ENCODE data around the gene ZNF439.
"Not testable (repeated sequence)": the region's sequence is repeated elsewhere in the genome, so short reads cannot be mapped to it uniquely, and the experiment has no call there.

Gene ZNF439

GRCh38 chr19:11868188-11868587, 19.7 kb downstream of the ZNF439 start:
- DNase-seq (ENCODE audit: low read depth), result no peak

DNA sequence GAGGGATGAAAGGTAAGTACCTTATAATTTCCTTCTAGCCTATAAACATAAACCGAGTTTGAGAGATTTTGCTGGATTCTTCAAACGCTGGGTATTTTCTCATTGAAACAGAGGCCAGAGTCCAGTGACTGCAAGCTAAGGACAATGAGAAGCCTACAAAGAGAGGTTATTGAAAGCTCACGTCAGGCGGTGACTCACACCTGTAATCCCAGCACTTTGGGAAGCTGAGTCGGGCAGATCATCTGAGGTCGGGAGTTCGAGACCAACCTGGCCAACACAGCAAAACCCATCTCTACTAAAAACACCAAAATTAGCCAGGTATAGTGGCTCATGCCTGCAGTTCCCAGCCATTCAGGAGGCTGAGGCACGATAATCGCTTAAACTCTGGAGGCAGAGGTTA, 24.1 kb downstream of the ZNF439 start:
- no peak for DNase-seq (ENCODE audit: low read depth)

- DNase-seq (ENCODE audit: low read depth), result no peak
Observed at GRCh38 chr19:11873762-11874161, 25.2 kb downstream of the ZNF439 start.

DNA sequence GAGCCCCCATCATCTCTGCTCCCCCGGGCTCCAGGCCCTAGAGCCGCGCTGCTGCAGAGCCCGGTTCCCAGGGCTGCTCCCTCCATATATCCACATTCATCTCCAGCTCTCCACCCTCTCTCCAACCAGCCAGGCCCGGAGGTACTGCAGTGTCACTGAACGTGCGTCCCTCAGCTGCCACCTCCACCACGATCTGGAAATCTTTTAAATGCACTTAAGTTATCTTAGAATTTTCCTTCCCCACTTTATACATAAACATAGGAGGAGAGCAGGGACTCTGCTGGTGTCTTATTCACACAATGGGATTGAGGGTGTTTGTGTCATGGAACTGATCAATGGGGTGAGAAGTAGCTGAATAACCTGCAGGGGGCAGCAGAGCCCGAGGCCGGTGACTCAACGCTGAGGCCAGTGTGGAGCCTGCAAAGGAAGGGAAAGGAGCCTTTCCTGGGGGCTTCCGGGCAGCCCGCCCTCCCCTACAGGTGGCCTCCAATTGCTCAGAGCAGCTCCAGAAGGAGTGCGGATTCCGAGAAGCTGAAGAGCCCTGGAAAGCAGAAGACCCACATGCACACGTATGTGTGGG, 31.3 kb downstream of the ZNF439 start:
- DNase-seq (ENCODE audit: low read depth), result peak; percentile 23

DNA sequence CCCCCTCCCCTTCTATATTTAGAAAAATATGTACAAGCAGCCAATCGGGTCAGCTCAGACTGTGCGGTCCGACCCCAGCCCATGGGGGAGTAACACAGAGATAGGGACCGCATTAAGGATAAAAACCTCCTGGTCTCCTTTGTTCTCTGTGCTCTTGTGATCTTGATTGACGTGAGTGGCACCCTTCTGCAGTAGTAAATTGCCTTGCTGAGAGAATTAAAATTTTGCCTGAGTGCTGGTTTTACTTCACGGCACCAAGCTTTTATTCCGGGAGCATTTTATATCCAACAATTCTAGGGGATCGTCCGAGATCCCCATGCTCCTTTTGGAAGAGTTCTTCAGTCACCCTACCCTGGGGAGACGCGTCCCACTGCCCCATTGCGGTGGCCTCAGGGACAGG, 32.1 kb downstream of the ZNF439 start:
- DNase-seq (ENCODE audit: low read depth), result no peak

DNA sequence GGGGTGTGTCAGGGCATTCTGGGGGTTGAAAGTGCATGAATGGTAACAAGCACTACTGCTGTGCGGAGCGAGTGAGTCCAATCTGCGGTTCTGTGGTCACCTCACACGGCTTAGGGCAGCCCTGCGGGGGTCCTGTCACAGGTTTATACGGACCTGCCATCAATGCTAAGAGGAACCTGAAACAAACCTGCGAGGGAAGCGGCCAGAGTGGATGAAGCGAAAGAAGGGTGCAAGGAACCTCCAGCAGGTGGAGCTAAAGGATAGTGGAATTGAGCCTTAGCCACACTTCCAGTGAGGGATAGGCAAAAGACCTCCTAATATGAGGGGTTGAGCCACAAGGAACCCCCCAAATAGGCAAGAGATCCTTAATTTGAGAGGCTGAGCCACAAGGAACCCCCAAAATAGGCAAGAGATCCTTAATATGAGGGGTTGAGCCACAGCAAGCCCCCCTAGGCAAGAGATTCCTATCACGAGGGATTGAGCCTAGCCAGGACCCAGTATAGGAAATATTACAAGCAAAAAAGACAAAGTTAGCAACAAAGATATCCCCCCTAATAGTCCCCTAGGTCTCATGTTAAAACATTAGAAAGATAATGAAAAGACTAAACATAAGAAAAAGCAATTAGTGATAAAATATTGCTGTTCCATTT, 32.8 kb downstream of the ZNF439 start:
- DNase-seq (ENCODE audit: low read depth), result peak; percentile 6

- no peak for DNase-seq (ENCODE audit: low read depth)
Observed at GRCh38 chr19:11882606-11883005, 34.1 kb downstream of the ZNF439 start.

DNA sequence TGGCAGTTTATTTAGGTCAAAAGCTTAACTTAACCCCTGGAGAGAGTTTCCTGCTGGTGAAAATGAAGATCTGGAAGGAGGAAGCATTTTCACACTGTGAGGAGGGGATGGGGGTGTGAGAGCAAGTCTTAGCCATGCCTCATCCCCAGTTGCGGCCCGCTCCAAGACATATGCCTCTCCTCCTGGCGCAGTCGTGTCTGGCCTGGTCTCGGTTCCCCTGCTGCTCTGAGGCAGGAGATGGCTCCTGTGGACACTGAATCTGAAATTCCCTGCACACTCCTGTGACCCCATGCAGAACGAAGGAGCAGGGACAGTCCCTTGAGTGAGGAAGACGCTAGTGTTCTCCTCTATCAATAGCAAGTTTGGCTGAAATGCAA, 38.7 kb downstream of the ZNF439 start:
- DNase-seq (ENCODE audit: low read depth), result no peak

DNA sequence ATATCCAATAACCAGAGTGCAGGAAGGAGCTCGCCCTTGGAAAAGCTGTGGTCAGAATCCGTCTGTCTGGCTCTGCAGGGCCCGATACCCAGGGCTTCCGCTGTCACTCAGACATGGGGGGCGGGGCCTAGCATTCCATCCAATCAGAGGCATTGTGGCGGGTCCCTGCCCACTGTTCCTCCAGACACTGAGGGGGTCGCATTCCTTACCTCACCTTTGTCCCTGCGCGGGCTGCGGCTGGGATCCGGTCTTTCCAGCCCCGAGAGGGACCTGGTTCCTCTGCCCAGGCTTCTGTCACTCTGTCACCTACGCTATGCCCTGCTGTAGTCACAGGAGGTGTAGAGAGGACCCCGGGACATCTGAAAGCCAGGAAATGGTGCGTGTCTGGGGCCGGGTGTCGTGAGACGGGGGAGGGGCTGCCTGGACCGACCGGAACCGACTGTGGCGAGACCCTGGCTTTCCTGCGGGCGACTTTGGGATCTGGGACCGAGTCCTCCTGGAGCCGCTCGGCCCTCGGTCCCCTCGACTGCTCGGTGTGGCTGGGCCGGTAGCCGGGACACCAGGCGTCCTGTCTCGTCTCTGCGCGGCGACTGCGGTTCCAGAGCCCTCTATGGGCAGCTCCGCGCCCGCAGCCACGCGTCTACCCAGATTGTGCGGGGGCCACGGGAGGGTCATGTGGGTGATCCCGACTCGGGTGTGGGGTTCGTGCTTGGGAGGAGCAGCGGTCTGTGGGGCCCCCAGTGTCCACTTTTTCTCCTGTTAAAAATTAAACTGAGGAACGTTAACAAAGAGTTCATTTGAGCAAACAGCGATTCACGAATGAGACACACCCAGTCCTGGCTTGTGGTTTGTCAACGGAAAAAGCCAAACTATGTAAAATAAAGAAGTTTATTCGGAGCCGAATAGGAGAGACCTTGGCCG, 39.3 kb downstream of the ZNF439 start, which contains the start of gene ZNF69:
Gene ZNF69, plus strand, starts transcription at position 172 of the 921 bp plus-strand sequence. Its CDS starts 142 bp downstream, at position 314.
- peak; percentile 38 for DNase-seq (ENCODE audit: low read depth)

- not testable (repeated sequence) for DNase-seq (ENCODE audit: low read depth)
Observed at GRCh38 chr19:11889901-11890300, 41.4 kb downstream of the ZNF439 start.

GRCh38 chr19:11890634-11891033, 42.1 kb downstream of the ZNF439 start:
- no peak for DNase-seq (ENCODE audit: low read depth)

GRCh38 chr19:11894851-11895250, 46.3 kb downstream of the ZNF439 start:
- DNase-seq (ENCODE audit: low read depth), result no peak

DNA sequence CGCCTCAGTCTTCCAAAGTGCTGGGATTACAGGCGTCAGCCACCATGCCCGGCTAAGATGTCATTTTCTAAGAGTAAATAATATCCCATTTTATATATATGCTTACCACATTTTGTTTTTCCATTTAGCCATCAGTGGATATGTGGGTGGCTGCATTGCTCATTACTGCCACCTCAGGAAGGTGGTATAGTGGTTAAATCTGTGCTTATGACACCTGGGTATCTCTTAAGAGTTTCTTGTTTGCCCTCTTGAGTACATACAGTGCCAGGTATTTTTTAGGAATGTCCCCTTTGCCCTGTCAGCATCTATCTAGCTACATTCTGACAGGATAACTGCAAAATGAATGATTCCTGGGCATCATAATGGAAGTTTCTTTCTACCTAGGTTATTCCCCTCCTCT, 53.7 kb downstream of the ZNF439 start:
- DNase-seq (ENCODE audit: low read depth), result no peak

GRCh38 chr19:11905928-11906327, 57.4 kb downstream of the ZNF439 start:
- no peak for DNase-seq (ENCODE audit: low read depth)

- DNase-seq (ENCODE audit: low read depth), result not testable (repeated sequence)
Observed at GRCh38 chr19:11911937-11912336, 63.4 kb downstream of the ZNF439 start.

DNA sequence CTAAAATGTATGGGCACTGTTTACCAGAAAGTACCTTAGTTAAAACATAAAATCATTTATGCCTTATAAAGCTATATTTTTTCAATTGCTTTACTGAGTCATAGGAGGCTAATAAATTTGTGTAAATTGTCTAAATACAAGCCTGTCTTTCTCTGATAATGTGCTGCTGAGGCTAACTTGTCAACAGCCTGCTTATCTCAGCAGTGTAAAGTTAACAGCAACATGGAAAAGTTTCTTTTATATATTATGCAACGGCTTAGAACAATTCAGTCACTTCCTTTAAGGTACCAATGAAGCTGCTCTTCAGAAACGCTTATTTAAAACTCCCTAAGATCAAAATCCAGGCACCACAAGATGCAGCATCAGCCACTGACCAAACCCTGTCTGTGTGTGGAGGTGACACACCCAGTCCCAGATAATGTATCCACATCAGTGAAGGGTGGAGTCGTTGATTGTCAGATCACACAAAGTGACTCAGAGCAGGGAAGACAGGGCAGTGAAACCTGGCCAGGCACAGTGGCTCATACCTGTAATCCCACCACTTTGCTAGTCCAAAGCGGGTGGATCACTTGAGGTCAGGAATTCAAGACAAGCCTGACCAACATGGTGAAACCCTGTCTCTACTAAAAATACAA, 66.0 kb downstream of the ZNF439 start:
- DNase-seq (ENCODE audit: low read depth), result not testable (repeated sequence)

All from stimulated activated CD8-positive, alpha-beta memory T cell treated with anti-CD3 and anti-CD28 coated beads, Interleukin-15, amount 100 ng/mL, for 24 hours (primary cell).